GM12878 (cell line): Measurements from ENCODE around the gene RIN2. TPM values are rescaled to one million over a fixed set of nuclear protein-coding genes. Genes with fewer than 3 reads are reported as not detected.

Source experiments
- BHLHE40 ChIP-seq, 2 experiments: fragments of 450-650 bp in 1 of 2; IDR thresholded peaks; 2 replicates each; pipeline ENCODE4 v1.6.1; 2011 to 2017; ENCODE audit warnings: low read depth in 2 of 2, borderline replicate concordance in 1 of 2, improper control_type of control experiment in 1 of 2, low read length in 1 of 2, mild to moderate bottlenecking in 1 of 2
- ETV6 ChIP-seq, 2 experiments: fragments of 450-650 bp in 1 of 2; IDR thresholded peaks in 1 of 2; conservative IDR thresholded peaks in 1 of 2; 2 replicates each; pipeline ENCODE4 v1.6.1; 2014; ENCODE audit warnings: antibody characterized with exemption in 1 of 2, borderline replicate concordance in 1 of 2, low read depth in 1 of 2, mild to moderate bottlenecking in 1 of 2, moderate library complexity in 1 of 2
- IKZF1 ChIP-seq: fragments of 450-650 bp; conservative IDR thresholded peaks from 2 replicates; pipeline ENCODE4 v1.6.1; 2017; ENCODE audit warnings: antibody characterized with exemption, mild to moderate bottlenecking
- MEF2B ChIP-seq: fragments of 450-650 bp; IDR thresholded peaks from 2 replicates; pipeline ENCODE4 v1.6.1; 2018; ENCODE audit warnings: mild to moderate bottlenecking, moderate library complexity; ENCODE audit not compliant: partially characterized antibody, poor library complexity, severe bottlenecking
- MTA2 ChIP-seq: fragments of 450-650 bp; IDR thresholded peaks from 2 replicates; pipeline ENCODE4 v1.6.1; 2016; ENCODE audit warnings: low read depth, mild to moderate bottlenecking, moderate library complexity
- NR2F1 ChIP-seq: fragments of 450-650 bp; conservative IDR thresholded peaks from 2 replicates; pipeline ENCODE4 v1.6.1; 2017; ENCODE audit warnings: mild to moderate bottlenecking
- RUNX3 ChIP-seq: IDR thresholded peaks from 2 replicates; pipeline ENCODE4 v1.6.1; 2012; ENCODE audit warnings: low read length, inconsistent platforms
- SMARCA5 ChIP-seq: fragments of 450-650 bp; IDR thresholded peaks from 2 replicates; pipeline ENCODE4 v1.6.1; 2017; ENCODE audit warnings: mild to moderate bottlenecking
- TCF3 ChIP-seq: IDR thresholded peaks from 2 replicates; pipeline ENCODE4 v1.6.1; 2012; ENCODE audit warnings: low read depth, mild to moderate bottlenecking, low read length, borderline replicate concordance; ENCODE audit not compliant: insufficient read depth
- polyA plus RNA-seq, 11 experiments: library from polyadenylated mRNA; depleted of rRNA in 4 of 11; unstranded in 6 of 11; stranded (reverse) in 5 of 11; fragments of >200 nt; fragmentation: Nextera tagmentation in 4 of 11; fragmentation: Illumina TruSeq in 1 of 11; extraction: Ambion mirVana in 4 of 11; extraction: Trizol in 1 of 11; gene quantifications; 1 replicate in 1 of 11; 2 replicates in 10 of 11; pipeline versions ENCODE4 v1.2.1 to v1.2.3, GENCODE V29; 2011 to 2016; ENCODE audit warnings: inconsistent platforms in 2 of 11, missing spikeins in 2 of 11, low read depth in 1 of 11
- total RNA-seq, 4 experiments: library from RNA; depleted of rRNA in 3 of 4; stranded (reverse); fragments of >200 nt in 3 of 4; fragmentation: Illumina TruSeq in 1 of 4; extraction: Trizol in 1 of 4; gene quantifications; 2 replicates each; pipeline versions ENCODE4 v1.2.1 to v1.2.3, GENCODE V29; 2013 to 2021
- TF ChIP-seq, protein P1 (sequence below): IDR thresholded peaks from 2 replicates; pipeline ENCODE4 v1.6.1; 2012; ENCODE audit warnings: mild to moderate bottlenecking, low read depth, low read length

Gene RIN2
- total and polyA plus RNA-seq, 10 of the 15 experiments (the other 5 are each of a cell fraction or from before 2014, with no cell fraction given): 0.68 to 8.5 (median 4.5) TPM

DNA sequence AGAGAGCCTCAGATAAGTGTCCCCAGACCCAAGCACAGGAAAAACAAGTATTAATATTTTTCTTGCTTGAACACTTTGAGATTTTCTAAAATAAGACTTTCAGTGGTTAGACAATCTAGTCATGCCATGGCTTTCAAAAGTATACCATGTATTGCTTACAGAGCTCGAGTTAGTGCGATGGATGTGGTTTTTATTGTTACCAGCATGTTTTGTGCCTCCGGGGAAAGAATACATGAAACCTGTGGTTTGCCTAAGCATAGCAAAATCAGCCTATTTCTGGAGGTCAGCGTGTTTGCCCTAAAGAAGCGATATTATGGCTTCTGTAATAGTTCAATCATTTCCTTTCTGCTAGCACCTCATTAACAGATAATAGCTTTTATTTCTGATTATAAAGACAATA, 21.6 kb downstream of the RIN2 start (continued):
- TF ChIP-seq, protein P1, sequence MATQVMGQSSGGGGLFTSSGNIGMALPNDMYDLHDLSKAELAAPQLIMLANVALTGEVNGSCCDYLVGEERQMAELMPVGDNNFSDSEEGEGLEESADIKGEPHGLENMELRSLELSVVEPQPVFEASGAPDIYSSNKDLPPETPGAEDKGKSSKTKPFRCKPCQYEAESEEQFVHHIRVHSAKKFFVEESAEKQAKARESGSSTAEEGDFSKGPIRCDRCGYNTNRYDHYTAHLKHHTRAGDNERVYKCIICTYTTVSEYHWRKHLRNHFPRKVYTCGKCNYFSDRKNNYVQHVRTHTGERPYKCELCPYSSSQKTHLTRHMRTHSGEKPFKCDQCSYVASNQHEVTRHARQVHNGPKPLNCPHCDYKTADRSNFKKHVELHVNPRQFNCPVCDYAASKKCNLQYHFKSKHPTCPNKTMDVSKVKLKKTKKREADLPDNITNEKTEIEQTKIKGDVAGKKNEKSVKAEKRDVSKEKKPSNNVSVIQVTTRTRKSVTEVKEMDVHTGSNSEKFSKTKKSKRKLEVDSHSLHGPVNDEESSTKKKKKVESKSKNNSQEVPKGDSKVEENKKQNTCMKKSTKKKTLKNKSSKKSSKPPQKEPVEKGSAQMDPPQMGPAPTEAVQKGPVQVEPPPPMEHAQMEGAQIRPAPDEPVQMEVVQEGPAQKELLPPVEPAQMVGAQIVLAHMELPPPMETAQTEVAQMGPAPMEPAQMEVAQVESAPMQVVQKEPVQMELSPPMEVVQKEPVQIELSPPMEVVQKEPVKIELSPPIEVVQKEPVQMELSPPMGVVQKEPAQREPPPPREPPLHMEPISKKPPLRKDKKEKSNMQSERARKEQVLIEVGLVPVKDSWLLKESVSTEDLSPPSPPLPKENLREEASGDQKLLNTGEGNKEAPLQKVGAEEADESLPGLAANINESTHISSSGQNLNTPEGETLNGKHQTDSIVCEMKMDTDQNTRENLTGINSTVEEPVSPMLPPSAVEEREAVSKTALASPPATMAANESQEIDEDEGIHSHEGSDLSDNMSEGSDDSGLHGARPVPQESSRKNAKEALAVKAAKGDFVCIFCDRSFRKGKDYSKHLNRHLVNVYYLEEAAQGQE: no peak
- TF ChIP-seq ETV6 (conservative IDR thresholded peaks at IDR 0.05 in 1 of 2, IDR thresholded peaks at IDR 0.05 in 1 of 2; ENCODE audit: borderline replicate concordance in 1 of 2, low read depth in 1 of 2) (peak in 1 of 2 experiments; percentile 53; a peak in 1 of 4 replicates), MTA2 (peak; percentile 18; the same call in 1 of the 2 replicates), MEF2B (peak; percentile 69), RUNX3 (peak; percentile 91), TCF3 (no peak), NR2F1 (0 out of 2 replicates have a peak, but pooled peaks have one; percentile 41), BHLHE40 (IDR thresholded peaks at IDR 0.05; ENCODE audit: borderline replicate concordance in 1 of 2, low read depth in 2 of 2, low read length in 1 of 2) (peak in 1 of 2 experiments; percentile 32; a peak in 1 of 4 replicates), IKZF1 (0 out of 2 replicates have a peak, but pooled peaks have one; percentile 26), SMARCA5 (no peak)
